ENCODE measurements around the gene NCBP2L.

GRCh38 chrX:107750861-107751445 is 26.6 kb upstream of the NCBP2L start:
- TF ChIP-seq EZH2 (IDR thresholded peaks at IDR 0.05; ENCODE audit: borderline replicate concordance, low read depth, low read length, severe bottlenecking) (no peak), POLR2AphosphoS5 (IDR thresholded peaks at IDR 0.05; ENCODE audit: insufficient read depth, low read depth, low read length) (no peak)

Data from endothelial cell of umbilical vein (primary cell).